ENCODE data around the gene LAIR1. TPM values are rescaled to one million over a fixed set of nuclear protein-coding genes. Genes with fewer than 3 reads are reported as not detected.

Gene LAIR1
- total and polyA plus RNA-seq, 4 donors: 1.2 to 16.3 (median 4.8) TPM

DNA sequence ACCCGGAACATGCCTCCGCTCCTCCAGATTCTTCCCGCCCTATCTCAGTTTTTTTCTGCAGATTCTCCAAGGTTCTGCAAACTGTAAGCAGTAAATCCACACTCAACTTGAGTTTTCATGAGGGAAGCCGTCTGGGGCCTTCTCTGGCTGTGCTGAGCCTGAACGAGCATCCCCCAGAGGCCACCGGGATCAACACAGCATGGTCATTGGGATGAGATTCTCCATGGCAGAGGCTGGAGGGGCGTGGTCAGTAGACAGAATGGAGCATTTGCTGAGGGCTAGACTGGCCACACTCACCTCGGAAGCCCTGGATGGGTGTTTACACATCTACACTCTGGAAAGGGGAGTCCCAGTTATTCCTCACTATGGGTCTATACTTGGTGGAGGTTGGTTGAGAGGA is 23.4 kb downstream of the LAIR1 start:
- no peaks in the 10 kb centered on the region for H3K4me1 ChIP-seq (ENCODE audit: control insufficient read depth in 4 of 4, insufficient read depth in 4 of 4, low read length in 3 of 4)
- no peak overlapping the region for H3K9ac ChIP-seq (ENCODE audit: low read depth in 1 of 2, low read length in 2 of 2)
- WGBS: 69% methylated on average over 8 of the region's 8 CpGs
- no peaks in the 10 kb centered on the region for H3K9me3 ChIP-seq (ENCODE audit: control insufficient read depth in 4 of 4, low read length in 3 of 4)
- H3K27me3 ChIP-seq (ENCODE audit: control insufficient read depth in 4 of 4, insufficient read depth in 4 of 4, low read length in 3 of 4): no peaks in the 10 kb centered on the region
- no peak for DNase-seq (ENCODE audit: low spot score)
- no peaks in the 10 kb centered on the region for H3K36me3 ChIP-seq (ENCODE audit: control insufficient read depth in 4 of 4, insufficient read depth in 3 of 4, low read depth in 1 of 4, low read length in 3 of 4)
- TF ChIP-seq NR2F2 (IDR thresholded peaks at IDR 0.05): no peak
- TF ChIP-seq FOXA2 (IDR thresholded peaks at IDR 0.05): no peak
- TF ChIP-seq, protein P1, sequence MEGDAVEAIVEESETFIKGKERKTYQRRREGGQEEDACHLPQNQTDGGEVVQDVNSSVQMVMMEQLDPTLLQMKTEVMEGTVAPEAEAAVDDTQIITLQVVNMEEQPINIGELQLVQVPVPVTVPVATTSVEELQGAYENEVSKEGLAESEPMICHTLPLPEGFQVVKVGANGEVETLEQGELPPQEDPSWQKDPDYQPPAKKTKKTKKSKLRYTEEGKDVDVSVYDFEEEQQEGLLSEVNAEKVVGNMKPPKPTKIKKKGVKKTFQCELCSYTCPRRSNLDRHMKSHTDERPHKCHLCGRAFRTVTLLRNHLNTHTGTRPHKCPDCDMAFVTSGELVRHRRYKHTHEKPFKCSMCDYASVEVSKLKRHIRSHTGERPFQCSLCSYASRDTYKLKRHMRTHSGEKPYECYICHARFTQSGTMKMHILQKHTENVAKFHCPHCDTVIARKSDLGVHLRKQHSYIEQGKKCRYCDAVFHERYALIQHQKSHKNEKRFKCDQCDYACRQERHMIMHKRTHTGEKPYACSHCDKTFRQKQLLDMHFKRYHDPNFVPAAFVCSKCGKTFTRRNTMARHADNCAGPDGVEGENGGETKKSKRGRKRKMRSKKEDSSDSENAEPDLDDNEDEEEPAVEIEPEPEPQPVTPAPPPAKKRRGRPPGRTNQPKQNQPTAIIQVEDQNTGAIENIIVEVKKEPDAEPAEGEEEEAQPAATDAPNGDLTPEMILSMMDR (IDR thresholded peaks at IDR 0.05; ENCODE audit: low read depth, low read length, missing input control): no peak
- TF ChIP-seq TAF1 (conservative IDR thresholded peaks at IDR 0.05): no peak
- no peak for TF ChIP-seq JUND (IDR thresholded peaks at IDR 0.05)
- TF ChIP-seq, protein P2, sequence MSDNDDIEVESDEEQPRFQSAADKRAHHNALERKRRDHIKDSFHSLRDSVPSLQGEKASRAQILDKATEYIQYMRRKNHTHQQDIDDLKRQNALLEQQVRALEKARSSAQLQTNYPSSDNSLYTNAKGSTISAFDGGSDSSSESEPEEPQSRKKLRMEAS (IDR thresholded peaks at IDR 0.05): no peak
- TF ChIP-seq YY1 (IDR thresholded peaks at IDR 0.05): no peak
- TF ChIP-seq, protein P3, sequence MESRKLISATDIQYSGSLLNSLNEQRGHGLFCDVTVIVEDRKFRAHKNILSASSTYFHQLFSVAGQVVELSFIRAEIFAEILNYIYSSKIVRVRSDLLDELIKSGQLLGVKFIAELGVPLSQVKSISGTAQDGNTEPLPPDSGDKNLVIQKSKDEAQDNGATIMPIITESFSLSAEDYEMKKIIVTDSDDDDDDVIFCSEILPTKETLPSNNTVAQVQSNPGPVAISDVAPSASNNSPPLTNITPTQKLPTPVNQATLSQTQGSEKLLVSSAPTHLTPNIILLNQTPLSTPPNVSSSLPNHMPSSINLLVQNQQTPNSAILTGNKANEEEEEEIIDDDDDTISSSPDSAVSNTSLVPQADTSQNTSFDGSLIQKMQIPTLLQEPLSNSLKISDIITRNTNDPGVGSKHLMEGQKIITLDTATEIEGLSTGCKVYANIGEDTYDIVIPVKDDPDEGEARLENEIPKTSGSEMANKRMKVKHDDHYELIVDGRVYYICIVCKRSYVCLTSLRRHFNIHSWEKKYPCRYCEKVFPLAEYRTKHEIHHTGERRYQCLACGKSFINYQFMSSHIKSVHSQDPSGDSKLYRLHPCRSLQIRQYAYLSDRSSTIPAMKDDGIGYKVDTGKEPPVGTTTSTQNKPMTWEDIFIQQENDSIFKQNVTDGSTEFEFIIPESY (IDR thresholded peaks at IDR 0.05): no peak
- TF ChIP-seq, protein P4, sequence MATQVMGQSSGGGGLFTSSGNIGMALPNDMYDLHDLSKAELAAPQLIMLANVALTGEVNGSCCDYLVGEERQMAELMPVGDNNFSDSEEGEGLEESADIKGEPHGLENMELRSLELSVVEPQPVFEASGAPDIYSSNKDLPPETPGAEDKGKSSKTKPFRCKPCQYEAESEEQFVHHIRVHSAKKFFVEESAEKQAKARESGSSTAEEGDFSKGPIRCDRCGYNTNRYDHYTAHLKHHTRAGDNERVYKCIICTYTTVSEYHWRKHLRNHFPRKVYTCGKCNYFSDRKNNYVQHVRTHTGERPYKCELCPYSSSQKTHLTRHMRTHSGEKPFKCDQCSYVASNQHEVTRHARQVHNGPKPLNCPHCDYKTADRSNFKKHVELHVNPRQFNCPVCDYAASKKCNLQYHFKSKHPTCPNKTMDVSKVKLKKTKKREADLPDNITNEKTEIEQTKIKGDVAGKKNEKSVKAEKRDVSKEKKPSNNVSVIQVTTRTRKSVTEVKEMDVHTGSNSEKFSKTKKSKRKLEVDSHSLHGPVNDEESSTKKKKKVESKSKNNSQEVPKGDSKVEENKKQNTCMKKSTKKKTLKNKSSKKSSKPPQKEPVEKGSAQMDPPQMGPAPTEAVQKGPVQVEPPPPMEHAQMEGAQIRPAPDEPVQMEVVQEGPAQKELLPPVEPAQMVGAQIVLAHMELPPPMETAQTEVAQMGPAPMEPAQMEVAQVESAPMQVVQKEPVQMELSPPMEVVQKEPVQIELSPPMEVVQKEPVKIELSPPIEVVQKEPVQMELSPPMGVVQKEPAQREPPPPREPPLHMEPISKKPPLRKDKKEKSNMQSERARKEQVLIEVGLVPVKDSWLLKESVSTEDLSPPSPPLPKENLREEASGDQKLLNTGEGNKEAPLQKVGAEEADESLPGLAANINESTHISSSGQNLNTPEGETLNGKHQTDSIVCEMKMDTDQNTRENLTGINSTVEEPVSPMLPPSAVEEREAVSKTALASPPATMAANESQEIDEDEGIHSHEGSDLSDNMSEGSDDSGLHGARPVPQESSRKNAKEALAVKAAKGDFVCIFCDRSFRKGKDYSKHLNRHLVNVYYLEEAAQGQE (IDR thresholded peaks at IDR 0.05): no peak
- no peak for TF ChIP-seq FOXA1 (IDR thresholded peaks at IDR 0.05)
- no peak for TF ChIP-seq HNF4A (conservative IDR thresholded peaks at IDR 0.05)
- TF ChIP-seq RAD21 (IDR thresholded peaks at IDR 0.05): no peak
- TF ChIP-seq, protein P5, sequence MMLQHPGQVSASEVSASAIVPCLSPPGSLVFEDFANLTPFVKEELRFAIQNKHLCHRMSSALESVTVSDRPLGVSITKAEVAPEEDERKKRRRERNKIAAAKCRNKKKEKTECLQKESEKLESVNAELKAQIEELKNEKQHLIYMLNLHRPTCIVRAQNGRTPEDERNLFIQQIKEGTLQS (IDR thresholded peaks at IDR 0.05): no peak
- H3K27ac ChIP-seq (ENCODE audit: low read depth in 1 of 2, low read length in 2 of 2): no peak overlapping the region
- H3K4me3 ChIP-seq (ENCODE audit: low read depth in 1 of 3, low read length in 3 of 3): no peak overlapping the region

DNA sequence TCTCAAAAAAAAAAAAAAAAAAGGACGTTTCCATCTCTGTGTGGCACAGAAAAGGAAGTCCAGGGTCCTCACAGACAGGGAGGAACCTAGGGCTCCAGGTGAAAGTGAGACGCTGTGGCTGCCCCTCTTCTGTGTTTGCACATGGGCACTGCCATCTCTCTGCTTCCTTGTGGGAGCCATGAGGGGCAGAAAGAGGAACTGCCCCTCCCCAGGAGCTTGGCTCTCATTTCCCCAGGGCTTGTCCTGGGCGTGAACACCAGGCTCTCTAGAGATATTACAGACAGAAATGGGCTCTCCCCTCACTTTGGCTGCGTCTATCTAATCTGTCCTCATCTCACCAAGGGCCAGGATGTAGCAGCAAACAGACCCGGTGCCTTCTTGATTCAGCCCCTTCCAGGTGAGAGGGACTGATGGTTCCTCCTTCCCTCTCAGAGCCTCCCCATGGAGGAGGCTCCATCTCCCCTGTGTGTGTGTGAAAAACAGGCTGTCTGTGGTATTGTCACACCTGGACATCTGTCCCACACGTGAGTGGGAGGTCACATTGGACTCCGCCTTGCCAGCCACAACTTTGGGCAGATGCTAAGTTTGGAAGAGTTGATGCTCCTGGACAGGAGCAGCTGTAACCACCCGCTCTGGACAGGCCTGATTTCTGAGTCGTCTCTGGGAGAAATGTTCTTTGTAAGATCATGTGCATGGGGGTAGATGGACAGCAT is 24.9 kb downstream of the LAIR1 start:
- no peaks in the 10 kb centered on the region for H3K27me3 ChIP-seq (ENCODE audit: control insufficient read depth in 4 of 4, insufficient read depth in 4 of 4, low read length in 3 of 4)
- no peaks in the 10 kb centered on the region for H3K9me3 ChIP-seq (ENCODE audit: control insufficient read depth in 4 of 4, low read length in 3 of 4)
- H3K4me1 ChIP-seq (ENCODE audit: control insufficient read depth in 4 of 4, insufficient read depth in 4 of 4, low read length in 3 of 4): no peaks in the 10 kb centered on the region
- no peak for DNase-seq (ENCODE audit: low spot score)
- no peak overlapping the region for H3K9ac ChIP-seq (ENCODE audit: low read depth in 1 of 2, low read length in 2 of 2)
- H3K27ac ChIP-seq (ENCODE audit: low read depth in 1 of 2, low read length in 2 of 2): no peak overlapping the region
- 51% methylated on average over 9 of the region's 9 CpGs for WGBS
- no peaks in the 10 kb centered on the region for H3K36me3 ChIP-seq (ENCODE audit: control insufficient read depth in 4 of 4, insufficient read depth in 3 of 4, low read depth in 1 of 4, low read length in 3 of 4)
- no peak overlapping the region for H3K4me3 ChIP-seq (ENCODE audit: low read depth in 1 of 3, low read length in 3 of 3)
- TF ChIP-seq, protein P1 (IDR thresholded peaks at IDR 0.05; ENCODE audit: low read depth, low read length, missing input control): no peak
- TF ChIP-seq RAD21 (IDR thresholded peaks at IDR 0.05) (no peak), FOXA1 (IDR thresholded peaks at IDR 0.05) (no peak), NR2F2 (IDR thresholded peaks at IDR 0.05) (no peak), EGR1 (IDR thresholded peaks at IDR 0.05; ENCODE audit: low read depth in 2 of 2) (no peak), TAF1 (conservative IDR thresholded peaks at IDR 0.05) (no peak), FOXA2 (IDR thresholded peaks at IDR 0.05) (no peak), HNF4G (IDR thresholded peaks at IDR 0.05) (no peak), JUND (IDR thresholded peaks at IDR 0.05) (no peak), SP1 (IDR thresholded peaks at IDR 0.05) (no peak)
- TF ChIP-seq, protein P4 (IDR thresholded peaks at IDR 0.05): no peak
- TF ChIP-seq, protein P5 (IDR thresholded peaks at IDR 0.05): no peak

Measured in liver (tissue), 9 donors.